ENCODE measurements around the gene IKZF4. TPM values are rescaled to one million over a fixed set of nuclear protein-coding genes. Genes with fewer than 3 reads are reported as not detected.

Gene IKZF4
- polyA plus RNA-seq, 1 donor (not counting 4 experiments of a cell fraction or from before 2014, with no cell fraction given): 1.1 TPM

- H3K27me3 ChIP-seq (ENCODE audit: control insufficient read depth, extremely low read depth, insufficient read depth, low read length): no peaks in the 10 kb centered on the region
- DNase-seq (ENCODE audit: low read depth, low spot score) (no peak), FAIRE-seq (no peak)
- H3K9me1 ChIP-seq (ENCODE audit: control insufficient read depth, extremely low read depth, insufficient read depth, low read length): no peaks in the 10 kb centered on the region
- peak overlapping the region; percentile 91 for H3K4me2 ChIP-seq (ENCODE audit: control insufficient read depth, extremely low read depth, insufficient read depth, low read depth, low read length)
- H3K9ac ChIP-seq (ENCODE audit: control insufficient read depth, extremely low read depth, insufficient read depth, low read length): peak overlapping the region; percentile 97
- no peak overlapping the region for H2AFZ ChIP-seq (ENCODE audit: control insufficient read depth, low read length)
- H4K20me1 ChIP-seq (ENCODE audit: control insufficient read depth, extremely low read depth, insufficient read depth, low read length): peaks cover 6% of the 10 kb centered on the region
- TF ChIP-seq EZH2 (IDR thresholded peaks at IDR 0.05; ENCODE audit: low read length): no peak
- TF ChIP-seq, protein P1, sequence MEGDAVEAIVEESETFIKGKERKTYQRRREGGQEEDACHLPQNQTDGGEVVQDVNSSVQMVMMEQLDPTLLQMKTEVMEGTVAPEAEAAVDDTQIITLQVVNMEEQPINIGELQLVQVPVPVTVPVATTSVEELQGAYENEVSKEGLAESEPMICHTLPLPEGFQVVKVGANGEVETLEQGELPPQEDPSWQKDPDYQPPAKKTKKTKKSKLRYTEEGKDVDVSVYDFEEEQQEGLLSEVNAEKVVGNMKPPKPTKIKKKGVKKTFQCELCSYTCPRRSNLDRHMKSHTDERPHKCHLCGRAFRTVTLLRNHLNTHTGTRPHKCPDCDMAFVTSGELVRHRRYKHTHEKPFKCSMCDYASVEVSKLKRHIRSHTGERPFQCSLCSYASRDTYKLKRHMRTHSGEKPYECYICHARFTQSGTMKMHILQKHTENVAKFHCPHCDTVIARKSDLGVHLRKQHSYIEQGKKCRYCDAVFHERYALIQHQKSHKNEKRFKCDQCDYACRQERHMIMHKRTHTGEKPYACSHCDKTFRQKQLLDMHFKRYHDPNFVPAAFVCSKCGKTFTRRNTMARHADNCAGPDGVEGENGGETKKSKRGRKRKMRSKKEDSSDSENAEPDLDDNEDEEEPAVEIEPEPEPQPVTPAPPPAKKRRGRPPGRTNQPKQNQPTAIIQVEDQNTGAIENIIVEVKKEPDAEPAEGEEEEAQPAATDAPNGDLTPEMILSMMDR (optimal IDR thresholded peaks at IDR 0.05 in 1 of 3, IDR thresholded peaks at IDR 0.05 in 1 of 3, conservative IDR thresholded peaks at IDR 0.05 in 1 of 3; ENCODE audit: extremely low read depth in 1 of 3, insufficient read depth in 2 of 3, low read length in 3 of 3): no peak
- H3K79me2 ChIP-seq (ENCODE audit: control insufficient read depth, insufficient read depth, low read length): peaks cover 22% of the 10 kb centered on the region
- peak overlapping the region; percentile 79 to 98 (median 82) for H3K4me3 ChIP-seq (ENCODE audit: control insufficient read depth in 2 of 3, extremely low read depth in 1 of 3, insufficient read depth in 2 of 3, low read depth in 1 of 3, low read length in 3 of 3)
- peaks cover 25% of the 10 kb centered on the region for H3K4me1 ChIP-seq (ENCODE audit: control insufficient read depth, extremely low read depth, insufficient read depth, low read length)
- H3K36me3 ChIP-seq (ENCODE audit: control insufficient read depth in 2 of 2, extremely low read depth in 1 of 2, insufficient read depth in 2 of 2, low read length in 2 of 2): peaks cover 10 to 25% of the 10 kb centered on the region in 2 experiments
- H3K27ac ChIP-seq (ENCODE audit: control insufficient read depth, insufficient read depth, low read length): peak overlapping the region; percentile 98
- dilution Hi-C loops (cut with MboI; ENCODE audit: extremely low pct_ligation_motif_present, low sequenced_read_pairs): no loop called here
- H3K9me3 ChIP-seq (ENCODE audit: control insufficient read depth, low read depth, low read length): no peaks in the 10 kb centered on the region
Observed at GRCh38 chr12:56042843-56043242, 22.0 kb downstream of the IKZF4 start.

DNA sequence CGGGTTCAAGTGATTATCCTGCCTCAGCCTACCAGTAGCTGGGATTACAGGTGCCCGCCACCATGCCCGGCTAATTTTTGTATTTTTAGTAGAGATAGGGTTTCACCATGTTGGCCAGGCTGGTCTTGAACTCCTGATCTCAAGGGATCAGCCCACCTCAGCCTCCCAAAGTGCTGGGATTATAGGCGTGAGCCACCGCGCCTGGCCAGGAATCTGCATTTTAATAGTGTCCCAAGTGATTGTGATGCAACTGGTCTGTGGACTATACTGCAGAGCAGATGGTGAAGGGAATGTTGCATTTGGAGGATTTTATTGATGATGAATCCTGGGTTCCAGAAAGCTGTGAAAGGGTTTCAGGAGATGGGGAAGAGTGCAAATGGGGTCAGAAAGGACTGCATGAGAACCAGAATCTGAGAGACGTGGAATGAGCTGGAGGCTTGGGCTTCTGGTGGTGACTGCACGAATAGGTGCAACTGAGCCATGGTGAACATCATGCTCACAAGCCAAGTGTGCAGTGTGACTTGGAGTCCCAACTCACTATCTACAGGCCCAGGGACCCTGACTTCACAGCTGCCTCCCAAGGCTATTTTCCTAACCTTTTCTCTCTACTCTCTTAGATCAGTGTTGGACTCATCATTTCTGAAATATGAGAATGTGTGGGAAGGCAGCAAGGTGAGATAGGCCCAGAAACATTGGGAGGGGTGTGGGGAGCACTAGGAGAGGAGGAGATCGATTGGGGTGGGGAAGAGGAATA lies 25.4 kb downstream of the IKZF4 start:
- H3K4me1 ChIP-seq (ENCODE audit: control insufficient read depth, extremely low read depth, insufficient read depth, low read length): peaks cover 15% of the 10 kb centered on the region
- no peak for DNase-seq (ENCODE audit: low read depth, low spot score)
- no peaks in the 10 kb centered on the region for H3K9me1 ChIP-seq (ENCODE audit: control insufficient read depth, extremely low read depth, insufficient read depth, low read length)
- H2AFZ ChIP-seq (ENCODE audit: control insufficient read depth, low read length): no peak overlapping the region
- no peak for FAIRE-seq
- no peak overlapping the region for H3K4me3 ChIP-seq (ENCODE audit: control insufficient read depth in 2 of 3, extremely low read depth in 1 of 3, insufficient read depth in 2 of 3, low read depth in 1 of 3, low read length in 3 of 3)
- no peak overlapping the region for H3K9ac ChIP-seq (ENCODE audit: control insufficient read depth, extremely low read depth, insufficient read depth, low read length)
- dilution Hi-C loops (cut with MboI; ENCODE audit: extremely low pct_ligation_motif_present, low sequenced_read_pairs): no loop called here
- peaks cover 10 to 25% of the 10 kb centered on the region in 2 experiments for H3K36me3 ChIP-seq (ENCODE audit: control insufficient read depth in 2 of 2, extremely low read depth in 1 of 2, insufficient read depth in 2 of 2, low read length in 2 of 2)
- peaks cover 6% of the 10 kb centered on the region for H4K20me1 ChIP-seq (ENCODE audit: control insufficient read depth, extremely low read depth, insufficient read depth, low read length)
- peak overlapping the region; percentile 20 for H3K27ac ChIP-seq (ENCODE audit: control insufficient read depth, insufficient read depth, low read length)
- no peaks in the 10 kb centered on the region for H3K27me3 ChIP-seq (ENCODE audit: control insufficient read depth, extremely low read depth, insufficient read depth, low read length)
- peaks cover 22% of the 10 kb centered on the region for H3K79me2 ChIP-seq (ENCODE audit: control insufficient read depth, insufficient read depth, low read length)
- no peak overlapping the region for H3K4me2 ChIP-seq (ENCODE audit: control insufficient read depth, extremely low read depth, insufficient read depth, low read depth, low read length)
- no peaks in the 10 kb centered on the region for H3K9me3 ChIP-seq (ENCODE audit: control insufficient read depth, low read depth, low read length)
- TF ChIP-seq, protein P1 (optimal IDR thresholded peaks at IDR 0.05 in 1 of 3, IDR thresholded peaks at IDR 0.05 in 1 of 3, conservative IDR thresholded peaks at IDR 0.05 in 1 of 3; ENCODE audit: extremely low read depth in 1 of 3, insufficient read depth in 2 of 3, low read length in 3 of 3): no peak
- TF ChIP-seq EZH2 (IDR thresholded peaks at IDR 0.05; ENCODE audit: low read length): no peak
